ENCODE data around the gene SQSTM1. TPM values are rescaled to one million over a fixed set of nuclear protein-coding genes. Genes with fewer than 3 reads are reported as not detected.

SQSTM1 gene
- total RNA-seq, 4 donors from 2014 or later: 416 to 877 (median 516) TPM

DNA sequence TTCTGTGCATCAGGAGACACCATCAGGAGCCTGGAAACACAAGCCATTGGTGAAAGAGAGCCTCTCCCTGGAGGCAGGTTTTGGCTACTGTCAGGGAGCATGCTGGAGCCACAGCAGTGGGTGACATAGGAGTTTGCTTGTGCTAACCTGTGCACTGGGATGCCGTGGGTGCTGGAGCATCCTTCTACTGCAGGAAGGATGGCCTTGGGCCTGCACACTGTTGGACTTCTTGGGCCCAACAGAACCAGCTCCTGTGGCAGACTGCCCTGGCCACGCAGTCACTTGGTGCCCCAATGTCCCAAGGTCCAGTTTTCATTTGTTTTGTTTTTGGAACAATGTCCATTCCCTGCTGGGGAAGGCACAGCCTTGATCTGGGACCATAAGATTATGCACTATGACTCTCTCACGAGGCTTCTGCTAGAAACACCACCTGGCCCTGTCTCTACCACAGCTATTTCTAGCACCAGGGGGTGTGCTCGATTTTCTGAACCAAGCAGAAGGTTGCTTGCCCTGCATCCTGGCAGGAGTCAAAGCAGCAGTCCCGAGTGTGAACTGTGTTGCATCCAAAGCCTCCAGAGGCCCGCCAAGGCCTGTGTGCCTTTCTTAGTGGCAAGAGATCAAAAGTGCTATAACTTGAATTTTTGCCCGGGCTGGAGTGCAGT is 32.4 kb upstream of the SQSTM1 start:
- no peak for TF ChIP-seq CTCF (IDR thresholded peaks at IDR 0.05; ENCODE audit: low read depth)

- TF ChIP-seq CTCF (IDR thresholded peaks at IDR 0.05; ENCODE audit: low read depth): no peak
These were observed 28.7 kb upstream of the SQSTM1 start for GRCh38 chr5:179791881-179792611.

DNA sequence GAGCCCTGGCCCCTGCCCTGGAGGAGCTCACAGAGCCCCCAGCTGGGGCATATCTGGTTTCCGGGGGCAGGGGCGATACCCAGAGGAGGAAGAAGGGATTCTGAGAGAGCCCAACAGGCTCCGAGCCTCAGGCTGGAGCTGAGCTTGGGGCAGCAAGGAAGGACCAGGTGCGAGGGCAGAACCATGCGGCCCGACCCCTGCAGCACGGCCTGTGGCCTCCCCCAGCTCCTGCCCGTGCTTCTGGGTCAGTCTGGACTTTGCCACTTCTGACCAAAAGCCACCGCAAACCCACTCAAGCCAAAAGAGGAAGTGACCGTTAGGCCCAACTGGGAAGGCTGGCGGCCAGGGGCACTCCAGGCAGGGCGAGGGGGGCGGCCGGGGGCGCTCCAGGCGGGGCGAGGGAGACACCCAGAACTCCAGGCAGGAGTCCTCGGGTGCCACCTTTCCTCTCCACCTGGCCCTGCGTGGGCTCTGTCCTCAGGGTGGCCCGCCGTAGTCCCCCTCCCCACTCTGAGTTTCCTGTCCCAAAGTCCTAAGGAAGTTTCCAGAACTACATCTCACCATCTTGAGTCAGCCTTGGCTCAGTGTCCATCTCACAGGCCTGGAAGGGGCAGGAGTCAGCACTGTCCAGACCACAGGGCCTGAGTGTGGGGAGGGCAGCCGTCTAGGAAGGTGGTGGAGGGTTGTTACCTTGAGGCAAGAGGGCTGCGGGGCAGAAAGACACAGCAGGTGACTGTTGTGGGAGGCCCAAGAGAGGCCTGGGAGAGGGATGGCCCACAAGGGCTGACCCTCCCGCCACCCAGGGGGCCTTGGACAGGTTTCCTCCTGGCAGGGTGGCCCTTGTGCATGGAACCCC is 27.9 kb upstream of the SQSTM1 start:
- no peak for TF ChIP-seq CTCF (IDR thresholded peaks at IDR 0.05; ENCODE audit: low read depth)

- no peak for TF ChIP-seq CTCF (IDR thresholded peaks at IDR 0.05; ENCODE audit: low read depth)
These were observed 27.1 kb upstream of the SQSTM1 start, which contains the start of gene LTC4S for GRCh38 chr5:179793468-179794139. TSS of gene LTC4S (plus strand) at chr5:179793986. CDS start at chr5:179794081, 95 bp downstream.

GRCh38 chr5:179794171-179794570 is 26.5 kb upstream of the SQSTM1 start:
- no peak for TF ChIP-seq CTCF (IDR thresholded peaks at IDR 0.05; ENCODE audit: low read depth)

- TF ChIP-seq CTCF (IDR thresholded peaks at IDR 0.05; ENCODE audit: low read depth): no peak
These were observed 26.1 kb upstream of the SQSTM1 start for GRCh38 chr5:179794575-179794974.
